Stomach smooth muscle (tissue), 2 donors: Measurements from ENCODE around the gene GM2A.

Experiments used
- H3K27ac ChIP-seq: one replicate; pipeline ENCODE4 v1.7.0; 2013; ENCODE audit warnings: mild to moderate bottlenecking, low read length, inconsistent platforms
- H3K27me3 ChIP-seq, 2 donors: one replicate each; pipeline ENCODE4 v1.7.0; 2013; ENCODE audit warnings: low read length in 2 of 2; ENCODE audit not compliant: insufficient read depth in 2 of 2, control insufficient read depth in 1 of 2
- H3K36me3 ChIP-seq, 2 donors: one replicate each; pipeline ENCODE4 v1.7.0; 2013; ENCODE audit warnings: low read length in 2 of 2; ENCODE audit not compliant: control insufficient read depth in 2 of 2, insufficient read depth in 2 of 2
- H3K4me1 ChIP-seq: one replicate; pipeline ENCODE4 v1.7.0; 2013; ENCODE audit warnings: low read length; ENCODE audit not compliant: control insufficient read depth, insufficient read depth
- H3K4me3 ChIP-seq, 2 donors: one replicate each; pipeline ENCODE4 v1.7.0; 2013; ENCODE audit warnings: low read length in 2 of 2
- H3K9ac ChIP-seq, 2 donors: one replicate each; pipeline ENCODE4 v1.7.0; 2013; ENCODE audit warnings: low read length in 2 of 2, mild to moderate bottlenecking in 1 of 2
- H3K9me3 ChIP-seq, 2 donors: one replicate each; pipeline ENCODE4 v1.7.0; 2013; ENCODE audit warnings: low read length in 2 of 2; ENCODE audit not compliant: control insufficient read depth in 2 of 2
- donor health status: healthy.
- donor health status: Pancreatic carcinoma.

Gene GM2A

GRCh38 chr5:151267491-151268260, 14.7 kb downstream of the GM2A start:
- H3K4me3 ChIP-seq, result no peak overlapping the region
- no peaks in the 10 kb centered on the region for H3K27me3 ChIP-seq
- no peaks in the 10 kb centered on the region for H3K9me3 ChIP-seq
- no peak overlapping the region for H3K9ac ChIP-seq
- H3K36me3 ChIP-seq, result peaks cover 21 to 24% of the 10 kb centered on the region in 2 donors
- H3K27ac ChIP-seq, result no peak overlapping the region
- no peaks in the 10 kb centered on the region for H3K4me1 ChIP-seq

DNA sequence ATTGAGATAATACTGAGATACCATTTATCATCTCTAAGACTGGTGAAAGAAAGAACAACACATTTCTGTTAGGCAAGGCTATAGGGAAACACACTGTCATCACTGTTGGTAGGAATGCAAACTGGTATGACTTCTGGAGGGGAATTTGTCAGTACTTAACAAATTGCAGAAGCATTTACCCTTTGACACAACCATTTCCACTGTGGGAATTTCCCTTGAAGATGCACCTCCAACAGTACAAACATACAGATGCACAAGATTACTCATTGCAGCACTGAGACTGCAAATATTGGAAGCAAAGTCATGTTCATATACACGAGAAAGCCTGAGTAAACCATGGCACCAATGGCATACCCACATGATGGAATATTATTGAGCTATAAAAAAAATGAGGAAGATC, 17.6 kb downstream of the GM2A start:
- Histone ChIP-seq H3K36me3 (peaks cover 13 to 24% of the 10 kb centered on the region in 2 donors), H3K27ac (no peak overlapping the region), H3K4me1 (no peaks in the 10 kb centered on the region), H3K27me3 (no peaks in the 10 kb centered on the region), H3K4me3 (no peak overlapping the region), H3K9me3 (no peaks in the 10 kb centered on the region), H3K9ac (no peak overlapping the region)

DNA sequence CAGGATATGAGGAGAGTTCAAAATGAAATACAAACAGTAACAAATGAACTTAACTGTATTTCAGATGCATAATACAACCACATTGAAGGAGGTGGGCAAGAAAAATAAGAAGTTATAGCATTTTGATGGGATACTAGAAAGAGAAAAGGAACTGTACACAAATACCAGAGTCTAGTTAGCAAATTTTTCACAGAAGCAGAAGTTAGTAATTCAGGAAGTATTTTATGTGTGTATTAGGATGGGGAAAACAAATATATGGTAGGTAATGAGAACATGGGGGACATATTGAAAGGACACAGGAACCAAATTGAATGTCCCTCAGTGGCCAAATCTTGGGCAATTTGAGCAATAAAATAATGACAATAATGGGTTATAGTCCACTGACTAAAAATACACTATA, 18.4 kb downstream of the GM2A start:
- H3K4me1 ChIP-seq, result no peaks in the 10 kb centered on the region
- no peak overlapping the region for H3K4me3 ChIP-seq
- no peaks in the 10 kb centered on the region for H3K27me3 ChIP-seq
- H3K27ac ChIP-seq, result no peak overlapping the region
- peaks cover 12 to 21% of the 10 kb centered on the region in 2 donors for H3K36me3 ChIP-seq
- H3K9me3 ChIP-seq, result no peaks in the 10 kb centered on the region
- no peak overlapping the region for H3K9ac ChIP-seq

GRCh38 chr5:151274666-151275065, 21.7 kb downstream of the GM2A start:
- H3K9ac ChIP-seq, result no peak overlapping the region
- no peaks in the 10 kb centered on the region for H3K27me3 ChIP-seq
- H3K27ac ChIP-seq, result no peak overlapping the region
- H3K36me3 ChIP-seq, result peaks cover 0 to 4% of the 10 kb centered on the region in 2 donors
- H3K4me3 ChIP-seq, result no peak overlapping the region
- H3K4me1 ChIP-seq, result no peaks in the 10 kb centered on the region
- H3K9me3 ChIP-seq, result no peaks in the 10 kb centered on the region

DNA sequence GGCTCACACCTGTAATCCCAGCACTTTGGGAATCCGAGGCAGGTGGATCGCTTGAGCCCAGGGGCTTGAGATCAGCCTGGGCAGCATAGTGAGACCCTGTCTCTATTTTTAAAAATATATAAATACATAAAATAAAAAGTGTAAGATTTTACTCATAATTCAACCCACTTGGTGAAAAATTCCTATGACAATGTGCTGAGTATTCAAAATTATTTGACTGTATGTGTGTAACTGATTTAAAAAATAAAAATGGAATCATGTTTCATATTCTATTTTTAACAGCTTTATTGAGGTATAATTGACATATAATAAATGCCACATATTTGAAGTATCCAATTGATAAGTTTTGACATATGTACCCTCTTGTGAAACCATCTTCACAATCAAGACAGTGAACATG, 22.8 kb downstream of the GM2A start:
- no peak overlapping the region for H3K4me3 ChIP-seq
- no peaks in the 10 kb centered on the region for H3K9me3 ChIP-seq
- no peaks in the 10 kb centered on the region for H3K36me3 ChIP-seq
- no peaks in the 10 kb centered on the region for H3K27me3 ChIP-seq
- no peaks in the 10 kb centered on the region for H3K4me1 ChIP-seq
- no peak overlapping the region for H3K27ac ChIP-seq
- H3K9ac ChIP-seq, result no peak overlapping the region

DNA sequence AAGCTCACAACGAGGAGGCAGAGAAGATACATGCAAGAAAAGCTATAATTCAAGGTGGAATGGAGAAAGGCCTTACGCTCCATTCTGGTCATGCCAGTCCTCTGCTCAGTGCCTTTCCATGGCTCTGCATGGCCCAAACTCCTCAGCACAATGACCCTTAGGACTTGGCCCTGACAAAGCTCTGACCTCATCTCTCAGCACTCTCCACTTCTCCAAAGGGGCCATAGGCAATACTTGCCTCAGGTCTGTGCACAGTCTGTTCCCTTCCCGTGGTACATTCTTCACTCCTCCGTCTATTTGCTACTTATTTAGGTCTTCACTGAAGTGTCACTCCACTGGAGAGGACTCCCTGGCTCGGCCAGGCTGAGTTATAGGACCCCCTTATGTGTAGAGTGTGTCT, 25.9 kb downstream of the GM2A start:
- H3K27me3 ChIP-seq, result no peaks in the 10 kb centered on the region
- no peak overlapping the region for H3K4me3 ChIP-seq
- H3K9me3 ChIP-seq, result no peaks in the 10 kb centered on the region
- no peaks in the 10 kb centered on the region for H3K4me1 ChIP-seq
- H3K9ac ChIP-seq, result no peak overlapping the region
- no peaks in the 10 kb centered on the region for H3K36me3 ChIP-seq
- no peak overlapping the region for H3K27ac ChIP-seq

DNA sequence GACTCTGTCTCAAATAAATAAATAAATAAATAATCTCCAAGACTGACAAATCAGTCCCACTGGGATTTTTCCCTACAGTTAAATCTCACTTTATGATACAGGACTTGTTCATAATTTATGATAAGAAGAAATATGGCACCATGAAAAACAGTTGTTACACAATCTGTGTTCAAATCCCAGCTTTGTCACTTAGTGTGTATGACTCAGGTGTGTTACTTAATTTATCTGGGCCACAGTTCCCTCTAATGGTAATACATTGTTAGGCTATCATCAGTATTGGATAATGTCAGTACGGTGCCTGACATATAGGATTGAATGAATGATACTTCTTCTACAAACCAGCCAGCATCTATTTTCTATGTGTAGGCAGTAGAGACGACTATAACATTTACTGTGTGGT, 27.5 kb downstream of the GM2A start:
- no peak overlapping the region for H3K4me3 ChIP-seq
- H3K9ac ChIP-seq, result no peak overlapping the region
- no peaks in the 10 kb centered on the region for H3K4me1 ChIP-seq
- no peaks in the 10 kb centered on the region for H3K9me3 ChIP-seq
- H3K27ac ChIP-seq, result no peak overlapping the region
- no peaks in the 10 kb centered on the region for H3K36me3 ChIP-seq
- H3K27me3 ChIP-seq, result no peaks in the 10 kb centered on the region

DNA sequence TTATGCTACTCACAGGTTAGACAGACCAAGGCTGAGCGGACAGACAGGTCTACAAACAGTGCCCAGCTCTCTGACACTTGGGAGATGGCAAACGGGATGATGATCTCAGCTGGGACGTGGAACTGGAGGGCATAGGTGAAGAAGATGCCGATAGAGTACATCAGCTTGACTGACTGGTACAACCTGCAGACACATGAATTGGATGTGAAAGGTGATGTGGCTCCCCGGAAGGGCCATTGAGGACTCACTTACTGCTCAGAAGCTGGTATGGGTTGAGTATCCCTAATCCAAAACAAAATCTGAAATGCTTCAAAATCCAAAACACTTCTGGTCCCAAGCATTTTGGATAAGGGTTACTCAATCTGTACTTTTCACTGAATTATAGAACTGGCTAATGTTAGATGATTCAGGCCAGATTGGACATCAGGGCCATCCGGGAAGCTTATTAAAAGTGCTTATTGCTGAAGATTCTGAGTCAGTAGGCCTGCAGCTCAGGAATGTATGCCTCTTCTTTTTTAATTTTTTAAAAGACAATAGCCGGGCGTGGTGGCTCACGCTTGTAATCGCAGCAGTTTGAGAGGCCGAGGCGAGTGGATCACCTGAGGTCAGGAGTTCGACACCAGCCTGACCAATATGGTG, 28.1 kb downstream of the GM2A start:
- Histone ChIP-seq H3K9ac (no peak overlapping the region), H3K27ac (no peak overlapping the region), H3K4me3 (no peak overlapping the region), H3K27me3 (no peaks in the 10 kb centered on the region), H3K9me3 (no peaks in the 10 kb centered on the region), H3K4me1 (no peaks in the 10 kb centered on the region), H3K36me3 (no peaks in the 10 kb centered on the region)

DNA sequence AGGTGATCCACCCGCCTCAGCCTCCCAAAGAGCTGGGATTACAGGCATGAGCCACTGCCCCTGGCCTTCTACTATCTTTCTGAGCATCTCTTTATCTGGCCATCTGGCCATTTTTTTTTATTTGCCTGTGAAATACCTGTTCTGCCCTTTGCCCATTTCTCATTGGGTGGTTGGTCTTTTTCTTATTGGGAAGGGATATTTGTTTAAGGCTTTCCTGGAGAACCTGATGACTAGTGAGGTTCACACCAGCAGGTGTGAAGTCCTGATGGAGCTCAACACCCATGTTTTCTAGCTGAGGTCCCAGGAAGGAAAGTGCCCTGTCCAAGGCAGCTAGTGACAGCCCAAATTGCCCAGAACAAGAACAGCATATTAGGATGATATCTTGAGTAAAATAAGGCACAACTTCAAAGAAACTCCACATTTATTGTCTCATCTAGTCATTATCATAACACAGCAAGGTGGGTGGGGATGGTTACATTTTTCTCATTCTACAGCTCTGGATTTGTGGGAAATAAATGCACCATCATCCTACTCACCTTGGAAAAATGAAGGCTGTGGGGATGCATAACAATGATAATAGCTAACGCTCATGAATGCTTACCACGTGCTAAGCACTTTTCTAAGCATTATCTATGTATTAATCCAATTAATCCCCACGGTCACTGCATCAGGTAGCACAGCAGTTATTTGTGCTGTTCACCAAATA, 30.3 kb downstream of the GM2A start:
- H3K4me3 ChIP-seq, result no peak overlapping the region
- no peaks in the 10 kb centered on the region for H3K9me3 ChIP-seq

DNA sequence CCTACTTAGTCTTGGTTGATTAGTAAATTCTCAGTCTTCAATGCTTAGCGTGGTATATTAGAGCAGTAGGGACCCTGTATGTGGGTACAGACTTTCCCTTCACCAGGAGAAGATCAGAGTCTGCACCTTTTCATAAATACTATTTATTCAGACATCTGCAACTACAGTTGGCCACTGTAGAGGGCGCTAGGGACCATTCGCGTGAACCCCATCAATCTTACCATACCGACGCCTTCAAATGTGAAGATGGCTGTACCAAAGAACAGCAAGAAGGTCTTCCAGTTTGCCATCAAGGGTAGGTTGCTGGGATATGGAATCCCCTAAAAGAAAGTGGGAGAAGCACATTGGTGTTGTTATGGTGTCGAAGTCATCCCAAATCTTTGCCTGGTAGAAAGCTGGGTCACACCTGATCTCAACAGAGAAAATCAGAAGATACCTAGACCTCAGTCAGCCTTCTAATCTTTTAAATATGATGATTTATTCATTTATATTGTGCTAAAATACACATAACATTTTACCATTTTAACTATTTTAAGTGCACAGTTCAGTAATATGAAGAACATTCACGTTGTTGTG, 31.5 kb downstream of the GM2A start:
- H3K36me3 ChIP-seq, result no peaks in the 10 kb centered on the region
- no peak overlapping the region for H3K9ac ChIP-seq
- H3K27me3 ChIP-seq, result no peaks in the 10 kb centered on the region
- no peaks in the 10 kb centered on the region for H3K4me1 ChIP-seq
- H3K4me3 ChIP-seq, result no peak overlapping the region
- H3K9me3 ChIP-seq, result no peaks in the 10 kb centered on the region
- H3K27ac ChIP-seq, result no peak overlapping the region

More for the DNA sequence above, 30.3 kb downstream of the GM2A start:
- Histone ChIP-seq H3K27me3 (no peaks in the 10 kb centered on the region), H3K36me3 (no peaks in the 10 kb centered on the region), H3K4me1 (no peaks in the 10 kb centered on the region), H3K9ac (no peak overlapping the region), H3K27ac (no peak overlapping the region)
